NCI-H510A (cell line): ENCODE data around the gene AASDH.
"Not testable (repeated sequence)": the region's sequence is repeated elsewhere in the genome, so short reads cannot be mapped to it uniquely, and the experiment has no call there.

Experiments used
- DNase-seq: peaks from one replicate; lab custom pipeline; 2025; lab: John Stamatoyannopoulos, UW

The AASDH gene

DNA sequence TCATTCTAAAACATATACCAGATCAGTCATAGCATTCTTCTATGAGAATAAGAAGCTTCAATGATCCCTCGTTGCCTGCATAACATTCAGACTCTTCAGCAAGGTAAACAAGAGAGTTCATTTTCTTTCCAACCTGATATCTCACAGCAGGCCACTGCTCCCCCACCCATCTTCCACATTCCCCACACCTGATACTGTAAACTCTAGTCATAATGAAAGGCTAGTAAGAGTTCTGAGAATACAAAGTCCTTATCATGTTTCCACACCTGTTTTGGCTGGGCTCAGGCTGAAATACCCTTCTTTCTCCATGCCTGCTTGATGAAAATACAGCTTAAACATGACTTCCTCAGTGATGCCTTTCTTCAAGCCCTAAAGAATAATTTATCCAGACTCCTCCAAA is 2.3 kb upstream of the AASDH start:
- no peak for DNase-seq

DNA sequence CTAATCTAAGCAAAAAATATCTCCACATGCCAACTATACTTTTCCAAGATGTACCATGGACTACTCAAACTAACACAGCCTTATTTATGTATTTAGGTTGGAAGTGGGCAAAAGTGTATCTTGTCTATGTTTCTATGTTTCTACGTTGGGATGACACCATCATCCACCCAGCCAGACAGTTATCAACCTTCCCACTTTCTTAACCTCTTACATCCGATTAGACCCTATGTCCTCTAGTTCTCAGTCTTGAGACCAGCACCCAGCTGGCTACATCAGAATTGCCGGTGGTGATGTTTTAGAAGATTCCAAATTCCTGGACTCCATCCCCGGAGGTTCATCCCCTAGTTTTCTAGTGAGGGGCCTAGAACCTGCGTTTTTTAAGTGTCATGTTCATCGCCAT is 1.0 kb upstream of the AASDH start:
- DNase-seq = no peak

DNA sequence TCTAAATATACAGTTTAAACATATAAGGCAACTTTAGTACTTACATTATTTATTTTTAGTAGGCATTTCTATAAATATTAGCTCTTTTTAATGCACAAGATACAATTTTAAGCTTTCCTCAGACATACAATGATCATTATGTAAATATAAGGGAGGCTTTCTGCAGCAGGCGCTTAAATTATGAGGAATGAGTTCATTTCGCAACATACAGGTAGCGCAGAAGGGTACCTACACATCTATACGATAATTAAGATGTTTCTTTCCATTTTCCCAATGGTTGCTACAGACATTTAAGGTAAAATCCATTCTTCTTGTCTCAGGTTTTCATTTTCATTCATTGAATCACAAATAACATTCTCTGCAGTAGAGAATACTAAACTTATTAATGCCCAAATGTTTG is 1.2 kb downstream of the AASDH start:
- DNase-seq = no peak

DNA sequence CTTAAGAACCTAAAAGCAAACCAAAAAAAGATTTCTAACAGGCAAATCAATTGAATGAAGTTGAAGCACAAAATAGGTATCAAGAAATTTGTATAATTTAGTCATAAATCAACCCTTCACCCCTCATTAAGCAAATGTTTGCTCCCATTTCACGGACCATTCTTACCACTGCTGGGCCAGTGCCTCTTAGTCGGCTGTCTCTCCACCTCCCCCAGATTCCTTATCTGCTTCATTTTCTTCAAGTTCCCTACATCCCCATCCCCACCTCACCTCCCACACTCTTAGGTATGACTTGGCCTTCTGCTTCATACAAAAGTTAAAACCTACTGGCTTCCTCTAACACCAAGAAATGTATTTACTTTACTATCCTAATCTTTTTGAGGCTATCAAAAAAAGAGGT is 11.8 kb downstream of the AASDH start:
- no peak for DNase-seq

DNA sequence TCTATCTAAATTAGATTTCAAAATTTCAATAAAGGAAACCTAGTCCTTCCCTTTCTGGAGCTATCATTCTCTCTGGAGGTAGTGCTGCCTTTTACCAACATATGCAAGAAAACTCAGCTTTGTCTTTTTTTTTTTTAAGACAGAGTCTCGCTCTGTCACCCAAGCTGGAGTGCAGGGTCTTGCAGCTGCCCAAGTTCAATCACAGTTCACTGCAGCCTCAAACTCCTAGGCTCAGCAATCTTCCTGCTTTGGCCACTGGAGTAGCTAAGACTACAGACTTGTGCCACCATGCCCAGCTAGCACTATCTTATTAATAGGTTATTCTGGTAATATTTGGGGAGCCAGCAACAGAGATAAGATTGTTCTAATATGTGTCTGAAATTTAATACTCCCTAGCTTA is 12.3 kb downstream of the AASDH start:
- DNase-seq = no peak

DNA sequence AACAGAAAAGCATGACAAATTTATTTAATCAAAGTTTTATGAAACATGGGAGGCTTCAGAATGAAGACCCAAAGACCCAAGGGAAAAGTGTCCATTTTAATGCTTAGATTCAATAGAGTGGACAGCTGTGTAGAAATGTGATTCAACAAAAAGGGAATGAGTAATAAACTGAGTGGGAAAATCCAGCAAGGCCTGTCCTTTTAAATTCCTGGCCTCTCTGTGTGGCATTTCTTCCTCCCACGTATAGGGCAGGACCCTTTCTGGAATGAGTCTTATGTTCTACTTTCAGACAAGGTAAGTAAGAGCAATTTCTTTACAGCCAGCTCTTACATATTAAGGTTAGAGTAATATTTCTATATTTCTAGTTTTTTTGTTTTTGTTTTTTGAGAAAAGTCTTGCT is 14.5 kb downstream of the AASDH start:
- DNase-seq = no peak

DNA sequence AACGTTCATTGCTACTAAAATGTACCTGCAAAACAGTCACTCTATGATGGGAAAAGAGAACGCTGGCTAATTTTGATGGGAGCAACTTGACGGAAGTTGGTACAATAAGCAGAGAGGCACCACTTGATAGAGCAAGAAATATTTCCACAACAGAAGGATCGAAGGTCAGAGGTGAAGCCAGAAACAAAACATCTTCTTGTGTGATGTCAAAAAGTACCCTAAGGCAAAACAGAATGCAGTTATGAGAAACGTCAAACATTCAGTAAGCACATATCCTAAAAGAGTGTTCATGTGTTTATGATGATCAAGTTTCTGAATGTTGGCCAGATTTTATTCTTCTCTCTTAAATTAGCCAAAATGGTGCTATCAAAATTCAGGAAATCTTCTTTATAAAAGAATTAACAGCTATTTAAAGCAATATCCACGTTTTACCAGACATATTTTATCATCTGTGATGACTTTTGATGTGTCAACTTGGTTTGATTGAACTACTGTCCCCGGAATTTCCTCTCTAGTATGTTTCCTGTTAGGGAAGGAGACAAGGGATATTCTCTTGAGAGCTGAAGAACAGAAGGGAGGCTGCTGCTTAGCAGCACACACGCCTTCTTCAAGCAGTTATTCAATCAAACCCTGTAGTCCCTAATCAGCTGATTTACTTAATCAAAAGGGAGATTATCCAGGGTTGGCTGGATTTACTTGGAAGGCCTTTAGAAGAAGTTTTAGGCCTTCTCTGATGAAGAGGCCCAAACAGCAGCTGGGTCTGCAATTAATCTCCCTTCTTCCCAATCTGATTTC is 15.7 kb downstream of the AASDH start:
- no peak for DNase-seq

DNA sequence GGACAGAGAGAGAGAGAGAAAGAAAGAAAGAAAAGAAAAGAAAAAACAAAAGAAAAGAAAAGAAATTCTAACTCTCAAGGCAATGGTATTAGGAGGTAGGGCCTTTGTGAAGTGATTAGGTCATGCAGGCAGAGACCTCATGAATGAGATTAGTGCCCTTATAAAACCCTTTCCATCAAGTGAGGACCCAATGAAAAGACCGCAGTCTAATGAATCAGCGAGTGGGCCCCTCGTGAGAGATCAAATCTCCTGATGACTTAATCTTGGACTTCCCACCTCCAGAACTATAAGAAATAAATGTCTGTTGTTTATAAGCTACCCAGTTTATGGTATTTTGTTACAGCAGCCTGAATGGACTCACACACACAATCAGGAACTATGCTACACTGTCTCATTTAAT is 16.9 kb downstream of the AASDH start:
- DNase-seq = no peak

DNA sequence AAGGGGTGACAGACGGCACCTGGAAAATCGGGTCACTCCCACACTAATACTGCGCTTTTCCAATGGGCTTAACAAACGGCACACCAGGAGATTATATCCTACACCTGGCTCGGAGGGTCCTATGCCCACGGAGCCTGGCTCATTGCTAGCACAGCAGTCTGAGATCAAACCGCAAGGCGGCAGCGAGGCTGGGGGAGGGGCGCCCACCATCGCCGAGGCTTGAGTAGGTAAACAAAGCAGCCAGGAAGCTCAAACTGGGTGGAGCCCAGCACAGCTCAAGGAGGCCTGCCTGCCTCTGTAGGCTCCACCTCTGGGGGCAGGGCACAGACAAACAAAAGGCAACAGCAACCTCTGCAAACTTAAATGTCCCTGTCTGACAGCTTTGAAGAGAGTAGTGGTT is 24.3 kb downstream of the AASDH start:
- not testable (repeated sequence) for DNase-seq

DNA sequence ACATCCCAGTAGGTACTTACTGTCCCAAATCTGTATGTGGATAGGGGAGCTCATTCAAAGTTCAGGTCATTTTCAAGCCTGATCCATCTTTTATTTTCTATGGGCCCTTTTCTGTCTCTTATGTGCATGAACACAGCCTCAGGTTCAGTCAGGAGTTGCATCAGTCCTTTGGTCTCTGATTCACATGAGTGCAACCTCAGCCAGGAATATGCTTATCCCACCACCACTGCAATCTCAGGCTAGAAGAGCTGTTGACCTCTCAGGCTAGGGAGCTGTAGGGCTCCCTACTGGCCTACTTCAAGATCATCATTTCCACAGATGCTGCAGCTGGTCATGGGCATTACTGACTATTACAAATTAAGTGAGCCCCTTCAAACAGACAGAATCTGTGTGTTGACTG is 27.2 kb downstream of the AASDH start:
- no peak for DNase-seq

DNA sequence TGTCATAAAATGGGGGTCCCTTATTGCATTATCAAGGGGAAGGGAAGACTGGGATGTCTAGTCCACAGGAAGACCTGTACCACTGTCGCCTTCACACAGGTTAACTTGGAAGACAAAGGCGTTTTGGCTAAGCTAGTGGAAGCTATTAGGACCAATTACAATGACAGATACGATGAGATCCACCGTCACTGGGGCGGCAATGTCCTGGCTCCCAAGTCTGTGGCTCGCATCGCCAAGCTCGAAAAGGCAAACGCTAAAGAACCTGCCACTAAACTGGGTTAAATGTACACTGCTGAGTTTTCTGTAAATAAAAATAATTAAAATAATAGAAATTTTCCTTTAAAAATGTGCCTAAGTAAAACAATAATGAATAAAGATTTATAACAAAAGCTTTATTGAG is 30.6 kb downstream of the AASDH start:
- DNase-seq = no peak

DNA sequence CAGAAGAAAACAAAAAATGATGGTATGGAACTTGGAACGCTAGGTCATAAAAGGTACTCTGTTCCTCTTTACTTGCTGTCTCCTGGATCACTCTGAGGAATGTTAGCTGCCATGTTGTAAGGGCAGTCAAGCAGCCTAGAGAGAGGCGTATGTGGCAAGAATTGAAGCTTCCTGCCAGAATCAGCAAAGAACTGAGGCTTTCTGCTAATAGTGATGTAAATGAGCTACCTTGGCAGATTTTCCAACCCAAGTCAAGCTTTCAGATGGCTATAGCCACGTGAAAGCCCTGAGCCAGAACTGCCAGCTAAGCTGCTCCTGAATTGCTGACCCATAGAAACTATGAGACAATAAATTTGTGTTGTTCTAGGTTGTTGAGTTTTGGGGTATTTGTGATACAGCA is 38.7 kb downstream of the AASDH start:
- DNase-seq = no peak

DNA sequence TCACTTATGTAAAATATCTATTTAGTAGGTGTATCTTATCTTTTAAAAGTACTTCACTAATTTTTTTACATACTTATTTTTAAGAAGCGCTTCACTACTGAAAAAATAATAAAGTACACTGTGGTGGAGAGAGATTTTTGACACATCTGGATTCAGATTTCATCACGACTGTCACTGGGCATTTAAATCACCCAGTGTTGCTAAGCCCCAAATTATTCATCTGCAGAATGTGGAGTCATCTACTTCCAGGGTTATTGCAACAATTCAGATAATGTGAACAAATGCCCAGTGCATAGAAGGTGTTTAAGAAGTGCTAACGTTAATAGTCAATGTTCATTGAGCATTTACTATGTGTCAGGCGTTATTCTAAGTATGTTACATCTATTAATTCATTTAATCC is 41.8 kb downstream of the AASDH start:
- DNase-seq = no peak

DNA sequence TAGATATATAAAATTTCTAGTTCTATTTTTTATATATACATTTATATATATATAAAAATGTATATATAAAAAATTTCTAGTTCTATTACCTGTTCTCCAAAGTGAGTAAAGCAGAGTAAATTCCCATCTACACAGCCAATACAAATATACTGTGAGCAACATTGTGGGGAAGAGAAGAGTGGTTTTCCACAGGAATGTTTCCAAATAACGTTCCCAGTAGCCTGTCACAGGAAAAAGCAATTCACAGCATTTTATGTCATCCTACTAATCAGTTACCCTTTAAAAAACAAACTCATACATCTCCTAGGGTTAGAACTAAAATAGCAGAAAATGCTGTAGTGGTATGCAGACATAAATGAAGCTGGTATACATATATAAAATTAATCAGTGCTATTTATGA is 44.5 kb downstream of the AASDH start:
- no peak for DNase-seq

DNA sequence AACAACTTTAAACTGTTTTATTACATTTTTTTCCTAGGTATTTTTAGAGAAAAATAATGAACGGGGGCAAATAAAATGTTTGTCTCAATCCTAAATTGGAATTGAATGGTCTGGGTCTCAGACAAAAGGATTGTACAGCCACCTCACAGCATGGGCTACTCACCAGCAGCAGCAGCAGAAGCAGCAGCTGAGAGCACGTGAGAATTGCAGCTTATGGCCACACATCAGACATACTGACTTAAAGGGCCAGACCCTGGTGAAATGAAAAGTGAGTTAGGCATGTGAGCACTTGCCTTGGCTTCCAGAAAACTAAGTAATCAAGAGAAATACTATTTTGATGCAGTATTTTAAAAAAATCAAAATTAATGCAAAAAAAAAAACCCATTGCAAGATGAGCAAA is 56.6 kb downstream of the AASDH start:
- no peak for DNase-seq

DNA sequence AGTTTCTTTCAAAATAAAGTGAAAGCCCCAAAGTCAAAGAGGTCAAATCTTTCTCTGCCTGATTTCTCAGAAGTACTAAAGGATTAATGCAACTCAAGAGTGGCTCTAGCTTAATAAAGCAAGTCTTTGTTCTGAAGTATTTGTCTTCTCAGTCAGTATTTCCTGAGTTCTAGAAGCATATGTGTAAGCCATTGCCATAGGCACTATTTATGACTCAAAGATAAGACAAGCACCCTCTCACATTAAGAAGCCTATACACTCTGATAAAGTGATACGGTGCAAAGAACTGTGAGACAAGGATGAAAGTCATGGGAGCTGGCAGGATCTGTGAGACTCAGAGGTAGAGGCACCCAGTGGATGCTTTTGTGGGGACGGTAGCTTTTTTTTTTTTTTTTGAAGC is 60.9 kb downstream of the AASDH start:
- DNase-seq = no peak

DNA sequence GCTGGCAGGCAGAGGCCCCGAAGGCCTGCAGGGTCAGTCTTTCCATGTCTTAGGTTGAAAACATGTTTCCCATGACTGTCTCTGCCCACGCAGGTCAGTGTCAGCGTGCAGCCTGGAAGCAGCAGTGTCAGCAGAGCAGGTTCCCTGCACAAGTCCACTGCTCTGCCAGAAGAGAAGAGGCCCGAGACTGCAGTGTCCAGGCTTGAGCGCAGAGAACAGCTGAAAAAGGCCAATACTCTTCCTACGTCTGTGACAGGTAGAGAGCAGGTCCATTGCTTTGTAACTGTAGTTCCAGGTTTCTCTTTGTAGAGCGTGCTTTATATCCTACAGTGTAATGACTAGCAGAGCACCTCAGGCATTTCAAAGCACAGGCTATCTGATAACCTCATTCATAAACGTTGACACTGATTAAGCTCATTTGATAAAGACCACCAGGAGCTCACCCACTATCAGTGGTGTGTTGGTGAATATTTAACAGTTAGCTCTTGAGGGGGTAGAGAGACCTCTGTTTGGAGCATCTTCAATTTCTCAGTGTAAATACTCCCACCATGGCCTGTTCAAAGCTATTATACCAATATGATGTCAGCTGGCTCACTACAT is 63.2 kb downstream of the AASDH start:
- DNase-seq = no peak

DNA sequence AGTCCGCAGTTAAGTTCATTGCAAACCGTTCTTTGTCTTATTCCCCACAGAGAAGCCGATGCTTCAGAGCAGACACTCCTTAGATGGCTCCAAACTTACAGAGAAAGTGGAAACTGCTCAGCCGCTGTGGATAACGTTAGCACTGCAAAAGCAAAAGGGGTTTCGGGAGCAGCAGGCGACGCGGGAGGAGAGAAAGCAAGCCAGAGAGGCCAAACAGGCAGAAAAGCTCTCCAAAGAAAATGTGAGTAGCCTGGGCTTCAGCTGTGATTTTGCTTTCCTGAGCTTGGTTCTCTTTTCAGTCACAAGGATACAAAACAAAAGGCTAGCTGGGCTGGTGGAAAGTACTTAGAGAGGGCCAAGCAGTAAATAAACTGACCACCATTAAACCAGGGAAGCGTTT is 64.0 kb downstream of the AASDH start:
- DNase-seq = no peak

DNA sequence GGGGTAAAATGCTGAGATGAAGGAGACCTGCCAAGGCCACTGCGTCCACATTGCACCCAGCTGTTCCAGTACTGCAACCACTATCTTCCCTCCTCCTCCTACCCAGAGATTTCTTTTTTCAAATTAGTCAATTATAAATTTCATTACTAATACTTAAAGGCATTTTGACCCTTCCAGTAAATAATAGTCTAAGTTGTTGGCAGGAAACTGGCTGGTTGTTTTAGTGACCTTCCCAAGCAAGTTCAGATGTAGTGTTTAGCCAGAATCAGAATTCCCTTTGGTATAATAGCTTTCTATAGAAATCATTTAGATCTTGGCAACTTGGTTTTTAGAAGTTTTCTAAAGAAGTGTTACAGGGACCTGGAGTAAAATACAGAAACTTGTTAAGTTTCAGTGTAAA is 66.0 kb downstream of the AASDH start:
- no peak for DNase-seq

DNA sequence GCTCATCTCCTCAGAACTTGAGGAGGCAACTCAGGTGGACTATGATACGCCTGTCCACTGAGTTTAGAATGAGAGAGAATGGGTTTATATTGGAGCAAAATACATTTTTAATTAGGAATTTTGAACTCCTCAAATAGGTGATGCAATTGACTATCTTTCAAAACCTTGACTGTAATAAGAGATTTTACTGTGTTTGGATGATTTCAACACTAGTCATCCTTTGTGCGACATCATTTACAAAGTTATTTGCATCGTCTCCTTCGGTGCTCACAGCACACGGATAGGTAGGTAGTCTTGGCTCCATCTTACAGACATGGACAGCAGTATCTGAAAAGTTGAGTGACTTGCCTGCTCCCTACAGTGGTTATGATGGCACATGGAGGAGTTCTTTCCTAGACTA is 67.0 kb downstream of the AASDH start:
- no peak for DNase-seq

DNA sequence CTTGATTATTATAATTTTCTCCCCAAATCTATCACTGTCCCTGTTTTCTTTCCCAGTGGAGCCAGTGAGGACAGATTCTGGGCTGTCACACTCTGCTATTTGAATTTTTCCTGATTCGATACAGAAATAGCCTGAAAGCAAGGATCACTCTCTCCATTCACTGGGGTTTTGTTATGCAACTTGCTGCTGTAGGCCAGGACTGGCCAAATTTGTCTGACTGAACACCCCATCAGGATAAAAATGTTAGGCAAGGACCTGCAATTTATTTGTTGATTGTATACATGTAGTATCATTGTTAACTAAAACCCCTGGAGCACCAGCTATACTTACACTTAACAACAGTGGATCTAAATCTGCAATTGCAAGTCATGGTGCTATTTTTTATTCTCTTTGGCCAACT is 68.7 kb downstream of the AASDH start:
- DNase-seq = no peak

DNA sequence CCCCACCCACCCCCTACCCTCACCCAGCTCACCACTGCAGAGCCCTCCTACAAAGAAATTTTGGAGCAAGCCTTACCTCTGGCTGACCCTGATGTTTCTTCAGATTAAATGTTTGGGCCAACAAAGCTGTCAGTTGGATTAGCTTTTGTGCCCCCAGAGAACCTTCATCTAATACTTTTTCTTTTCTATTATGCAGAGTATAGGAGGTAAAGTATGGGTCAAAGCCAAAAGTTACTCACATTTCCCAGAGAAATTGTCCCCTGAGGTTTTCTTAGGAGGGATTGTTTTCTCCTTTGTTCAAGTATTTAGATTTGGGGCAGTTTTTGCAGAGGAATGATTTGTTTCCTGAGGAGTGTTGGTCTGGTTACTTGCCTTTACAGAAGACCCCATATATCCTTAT is 69.5 kb downstream of the AASDH start:
- DNase-seq = no peak

DNA sequence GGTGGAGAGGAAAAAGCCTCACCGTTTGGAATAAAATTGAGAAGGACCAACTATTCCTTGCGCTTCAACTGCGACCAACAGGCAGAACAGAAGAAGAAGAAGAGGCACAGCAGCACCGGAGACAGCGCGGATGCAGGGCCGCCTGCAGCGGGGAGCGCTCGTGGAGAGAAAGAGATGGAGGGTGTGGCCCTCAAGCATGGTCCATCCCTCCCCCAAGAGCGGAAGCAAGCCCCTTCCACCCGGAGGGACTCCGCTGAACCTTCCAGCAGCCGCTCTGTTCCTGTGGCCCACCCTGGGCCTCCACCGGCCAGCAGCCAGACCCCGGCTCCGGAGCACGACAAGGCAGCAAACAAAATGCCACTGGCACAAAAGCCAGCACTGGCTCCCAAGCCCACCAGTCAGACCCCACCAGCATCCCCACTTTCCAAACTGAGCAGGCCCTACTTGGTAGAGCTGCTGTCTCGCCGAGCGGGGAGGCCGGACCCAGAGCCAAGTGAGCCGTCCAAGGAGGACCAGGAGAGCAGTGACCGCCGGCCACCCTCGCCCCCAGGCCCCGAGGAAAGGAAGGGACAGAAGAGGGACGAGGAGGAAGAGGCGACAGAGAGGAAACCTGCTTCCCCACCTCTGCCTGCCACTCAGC is 71.2 kb downstream of the AASDH start:
- no peak for DNase-seq

DNA sequence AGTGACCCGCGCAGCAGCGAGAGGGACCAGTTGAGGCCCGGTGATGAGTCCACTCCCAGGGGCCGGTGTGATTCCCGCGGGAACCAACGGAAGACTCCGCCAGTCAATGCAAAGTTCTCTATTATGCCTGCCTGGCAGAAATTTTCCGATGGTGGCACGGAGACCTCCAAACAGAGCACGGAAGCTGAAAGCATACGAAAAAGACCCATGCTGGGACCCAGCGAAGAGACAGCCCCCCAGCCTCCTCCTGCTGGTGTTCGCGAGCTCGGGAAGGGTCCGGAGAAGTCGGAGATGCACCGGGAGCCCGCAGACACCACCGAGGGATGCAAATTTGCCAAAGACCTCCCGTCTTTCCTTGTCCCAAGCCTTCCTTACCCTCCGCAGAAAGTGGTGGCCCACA is 71.7 kb downstream of the AASDH start:
- no peak for DNase-seq
